HepG2 (cell line): ENCODE measurements around the gene ARVCF. TPM values are rescaled to one million over a fixed set of nuclear protein-coding genes. Genes with fewer than 3 reads are reported as not detected.

Experiments used
- ATAC-seq: fragments of 200-7000 bp; cut with Tn5 transposase; 3 replicates; pipeline ENCODE4 v1.9.1; 2020; ENCODE audit warnings: mild to moderate bottlenecking, moderate library complexity
- BruUV-seq: library from RNA; stranded (reverse); fragments of 400-500 nt; replicated peaks from 2 replicates; lab custom pipeline; 2021; lab: Mats Ljungman, UMichigan
- CTCF ChIA-PET: fragments of 300-600 bp; formaldehyde crosslinking; extraction: SDS; loops from one replicate; lab custom pipeline; 2021; ENCODE audit warnings: low total read pairs, inconsistent platforms, low intra/inter-chr PET ratio; lab: Yijun Ruan, JAX
- POLR2A ChIA-PET: fragments of 350-600 bp; sonication (Branson Sonifier 250); formaldehyde crosslinking; loops from one replicate; lab custom pipeline; 2020; ENCODE audit warnings: antibody characterized with exemption, inconsistent platforms; lab: Yijun Ruan, JAX
- DNase-seq: peaks from one replicate; pipeline ENCODE4 v3.0.0-alpha.2; 2015; ENCODE audit warnings: low spot score
- FAIRE-seq: peaks from 3 replicates; lab custom pipeline; 2011; peaks lifted over from hg19 to GRCh38; lab: Jason Lieb, UNC
- H2AFZ ChIP-seq: one replicate; pipeline ENCODE4 v1.6.1; 2011; ENCODE audit warnings: low read length, inconsistent platforms
- H3K27ac ChIP-seq: fragments of 300-600 bp; 3 replicates; pipeline ENCODE4 v1.8.0; 2011; ENCODE audit warnings: mixed run types, mild to moderate bottlenecking, mixed read lengths, low read length, inconsistent platforms; ENCODE audit not compliant: insufficient read depth; ENCODE audit errors: extremely low read length
- H3K27me3 ChIP-seq, 2 experiments: fragments of 200-600 bp in 1 of 2; 2 replicates in 1 of 2; 3 replicates in 1 of 2; pipeline versions ENCODE4 v1.6.0 to v1.8.0; 2011; ENCODE audit warnings: low read length in 2 of 2, mild to moderate bottlenecking in 2 of 2, moderate library complexity in 2 of 2, inconsistent platforms in 1 of 2; ENCODE audit not compliant: insufficient read depth in 2 of 2, control insufficient read depth in 1 of 2
- H3K36me3 ChIP-seq, 2 experiments: fragments of 200-600 bp in 1 of 2; replicated peaks in 1 of 2; 2 replicates in 1 of 2; 3 replicates in 1 of 2; pipeline versions ENCODE4 v1.5.1 to v1.8.0; 2011; ENCODE audit warnings: low read length in 2 of 2, inconsistent platforms in 1 of 2; ENCODE audit not compliant: insufficient read depth in 2 of 2, control insufficient read depth in 1 of 2
- H3K4me1 ChIP-seq: 2 replicates; pipeline ENCODE4 v1.5.1; 2012; ENCODE audit warnings: low read length, inconsistent platforms; ENCODE audit not compliant: insufficient read depth
- H3K4me2 ChIP-seq: 2 replicates; pipeline ENCODE4 v1.6.0; 2011; ENCODE audit warnings: low read depth, low read length, inconsistent platforms
- H3K4me3 ChIP-seq, 3 experiments: fragments of 200-600 bp in 1 of 3; sonication (generic), shearing (Covaris generic) in 1 of 3; replicated peaks in 1 of 3; 2 replicates each; pipeline ENCODE4 v1.5.1; 2011 to 2016; ENCODE audit warnings: low read length in 3 of 3, inconsistent platforms in 2 of 3, low read depth in 2 of 3, mild to moderate bottlenecking in 2 of 3, control low read depth in 1 of 3, mixed read lengths in 1 of 3; ENCODE audit not compliant: insufficient read depth in 1 of 3
- H3K79me2 ChIP-seq: one replicate; pipeline ENCODE4 v1.6.1; 2011; ENCODE audit warnings: low read length, inconsistent platforms; ENCODE audit not compliant: insufficient read depth
- H3K9ac ChIP-seq: 2 replicates; pipeline ENCODE4 v1.6.0; 2011; ENCODE audit warnings: mild to moderate bottlenecking, low read depth, low read length, inconsistent platforms; ENCODE audit not compliant: insufficient read depth
- H3K9me3 ChIP-seq: 2 replicates; pipeline ENCODE4 v1.5.1; 2012; ENCODE audit warnings: mild to moderate bottlenecking, low read length
- H4K20me1 ChIP-seq: 2 replicates; pipeline ENCODE4 v1.6.0; 2011; ENCODE audit warnings: inconsistent platforms, mild to moderate bottlenecking, low read length, moderate library complexity; ENCODE audit not compliant: insufficient read depth
- FOXC1 ChIP-seq: sonication (generic); formaldehyde crosslinking; IDR thresholded peaks from 2 replicates; pipeline ENCODE4 v1.8.0; 2022; ENCODE audit warnings: mild to moderate bottlenecking, missing genetic modification reagents, borderline replicate concordance
- FOXK2 ChIP-seq: fragments of 450-650 bp; IDR thresholded peaks from 2 replicates; pipeline ENCODE4 v1.6.1; 2016
- KAT7 ChIP-seq: IDR thresholded peaks from 2 replicates; pipeline ENCODE4 v1.6.1; 2018; ENCODE audit warnings: borderline replicate concordance, missing compliant biosample characterization
- KDM5B ChIP-seq: sonication (generic); formaldehyde crosslinking; IDR thresholded peaks from 2 replicates; pipeline ENCODE4 v1.4.0; 2020; ENCODE audit warnings: missing genetic modification reagents, mild to moderate bottlenecking, borderline replicate concordance
- MTERF4 ChIP-seq: sonication (generic); formaldehyde crosslinking; IDR thresholded peaks from 2 replicates; pipeline ENCODE4 v1.8.0; 2023; ENCODE audit warnings: mild to moderate bottlenecking, missing genetic modification reagents
- MXI1 ChIP-seq: IDR thresholded peaks from 3 replicates; pipeline ENCODE4 v1.6.1; 2012; ENCODE audit warnings: low read depth, low read length, inconsistent platforms, borderline replicate concordance
- MYPOP ChIP-seq: sonication (generic); formaldehyde crosslinking; IDR thresholded peaks from 2 replicates; pipeline ENCODE4 v1.8.1; 2023; ENCODE audit warnings: mild to moderate bottlenecking, moderate library complexity, missing genetic modification reagents
- PAXIP1 ChIP-seq: sonication (generic); formaldehyde crosslinking; conservative IDR thresholded peaks from 2 replicates; pipeline ENCODE4 v1.4.0; 2020; ENCODE audit warnings: mild to moderate bottlenecking, missing genetic modification reagents, moderate library complexity
- RBFOX2 ChIP-seq: fragments of 200-400 bp; formaldehyde crosslinking; IDR thresholded peaks from 2 replicates; pipeline ENCODE4 v1.6.1; 2017; ENCODE audit warnings: low read depth, mild to moderate bottlenecking, low read length
- TGIF2 ChIP-seq: IDR thresholded peaks from 2 replicates; pipeline ENCODE4 v1.6.1; 2016; ENCODE audit warnings: control low read depth, missing compliant biosample characterization
- THAP9 ChIP-seq: sonication (generic); formaldehyde crosslinking; IDR thresholded peaks from 2 replicates; pipeline ENCODE4; 2020; ENCODE audit warnings: missing genetic modification reagents, mild to moderate bottlenecking, borderline replicate concordance
- ZKSCAN5 ChIP-seq: sonication (generic); formaldehyde crosslinking; IDR thresholded peaks from 2 replicates; pipeline ENCODE4 v1.5.1; 2020; ENCODE audit warnings: mild to moderate bottlenecking, missing genetic modification reagents
- ZNF260 ChIP-seq: sonication (generic); formaldehyde crosslinking; IDR thresholded peaks from 2 replicates; pipeline ENCODE4 v1.4.0; 2020; ENCODE audit warnings: missing genetic modification reagents, low read depth, mild to moderate bottlenecking, borderline replicate concordance
- ZNF264 ChIP-seq: sonication (generic); formaldehyde crosslinking; IDR thresholded peaks from 2 replicates; pipeline ENCODE4 v1.4.0; 2020; ENCODE audit warnings: missing genetic modification reagents
- ZNF441 ChIP-seq: sonication (generic); formaldehyde crosslinking; IDR thresholded peaks from 2 replicates; pipeline ENCODE4 v1.7.0; 2021; ENCODE audit warnings: missing genetic modification reagents, borderline replicate concordance
- ZNF543 ChIP-seq: sonication (generic); formaldehyde crosslinking; IDR thresholded peaks from 2 replicates; pipeline ENCODE4 v1.4.0; 2020; ENCODE audit warnings: mild to moderate bottlenecking, missing genetic modification reagents
- WGBS: methylation state at CpG from one replicate; pipeline ENCODE4 v1.1.6; 2017; ENCODE audit warnings: low lambda C conversion rate; 5-methylcytosine and 5-hydroxymethylcytosine counted together
- in situ Hi-C: cut with HindIII; loops from 2 replicates; pipeline ENCODE4 v1.10.0; 2017; ENCODE audit warnings: low pct_unique_long_range_greater_than_20kb; ENCODE audit not compliant: extremely low pct_ligation_motif_present
- intact Hi-C: fragments of 100-400 bp; cut with micrococcal nuclease; formaldehyde crosslinking; loops from one replicate; pipeline ENCODE4 v1.10.0; 2022; ENCODE audit not compliant: unreplicated experiment
- polyA plus RNA-seq, 8 experiments: library from polyadenylated mRNA; depleted of rRNA in 3 of 8; stranded (reverse) in 7 of 8; unstranded in 1 of 8; fragments of >200 nt; fragmentation: Illumina TruSeq in 4 of 8; extraction: Trizol in 4 of 8; gene quantifications; 2 replicates each; pipeline versions ENCODE4 v1.2.1 to v1.2.3, GENCODE V29; 2011 to 2016; ENCODE audit warnings: low read depth in 4 of 8, missing spikeins in 1 of 8, mixed read lengths in 1 of 8; ENCODE audit not compliant: insufficient read depth in 1 of 8
- total RNA-seq, 5 experiments: library from RNA; depleted of rRNA; stranded (reverse); fragments of >200 nt; fragmentation: Illumina TruSeq; extraction: Trizol; gene quantifications; 2 replicates each; pipeline ENCODE4 v1.2.3, GENCODE V29; 2016; ENCODE audit warnings: low read depth in 1 of 5

ARVCF gene
- total and polyA plus RNA-seq, 2 of the 13 experiments (the other 11 are each of a cell fraction or from before 2014, with no cell fraction given) = 16.4 to 17.7 TPM

- in situ Hi-C loops (no loop called here), intact Hi-C loops (no loop called here)
- Histone ChIP-seq H3K36me3 (peaks cover 2 to 9% of the 10 kb centered on the region in 2 experiments; a peak in 3 of 5 replicates), H3K4me2 (peak overlapping the region; percentile 100), H3K4me1 (peaks cover 63% of the 10 kb centered on the region), H3K27ac (peak overlapping the region; percentile 99), H3K27me3 (no peaks in the 10 kb centered on the region), H3K79me2 (peaks cover 10% of the 10 kb centered on the region), H2AFZ (no peak overlapping the region), H4K20me1 (no peaks in the 10 kb centered on the region), H3K4me3 (peak overlapping the region; percentile 56 to 83 (median 64)), H3K9ac (peak overlapping the region; percentile 85), H3K9me3 (no peaks in the 10 kb centered on the region)
- ATAC-seq (peak; percentile 49), FAIRE-seq (peak; percentile 75), DNase-seq (peak; percentile 92)
- BruUV-seq = no TSS peak
- 5% methylated on average over 14 of the region's 30 CpGs for WGBS
- POLR2A ChIA-PET = interaction anchor here (0.6 to 2.8 kb wide), 6 partner anchors 11 to 103 kb away, joined by 3 to 14 read pairs (median 6); partner anchors contain the start of genes COMT and TXNRD2
- CTCF ChIA-PET = no interaction called here
- no peak for TF ChIP-seq FOXK2
- TF ChIP-seq ZNF260 = no peak
- TF ChIP-seq MTERF4 (CRISPR knock-in tag) = no peak
- TF ChIP-seq MYPOP (CRISPR knock-in tag) = no peak
- TF ChIP-seq ZNF441 (CRISPR knock-in tag) = peak; percentile 99
- TF ChIP-seq RBFOX2 = peak; percentile 73; the same call in 1 of the 2 replicates
- no peak for TF ChIP-seq ZKSCAN5 (CRISPR knock-in tag)
- 0 out of 2 replicates have a peak, but pooled peaks have one; percentile 64 for TF ChIP-seq TGIF2
- TF ChIP-seq THAP9 (CRISPR knock-in tag) = no peak
- no peak for TF ChIP-seq ZNF543 (CRISPR knock-in tag)
- no peak for TF ChIP-seq KDM5B (CRISPR knock-in tag)
- TF ChIP-seq MXI1 = peak; percentile 85; the same call in 1 of the 3 replicates
- TF ChIP-seq PAXIP1 (CRISPR knock-in tag) = no peak
- TF ChIP-seq FOXC1 (CRISPR knock-in tag) = peak; percentile 3; the same call in 1 of the 2 replicates
- TF ChIP-seq ZNF264 = no peak
- no peak for TF ChIP-seq KAT7 (CRISPR knock-in tag)
Measured at GRCh38 chr22:19959043-19959586, 57.5 kb downstream of the ARVCF start.
